Measurements from ENCODE around the gene CAND2. TPM values are rescaled to one million over a fixed set of nuclear protein-coding genes. Genes with fewer than 3 reads are reported as not detected.

Gene CAND2
- total RNA-seq, 1 donor from 2014 or later, result 2.6 TPM

- no peak for DNase-seq (ENCODE audit: low read depth)
- no peaks in the 10 kb centered on the region for H3K36me3 ChIP-seq (ENCODE audit: control insufficient read depth, insufficient read depth, low read length)
- TF ChIP-seq CTCF (IDR thresholded peaks at IDR 0.05; ENCODE audit: insufficient read depth, low read length, poor library complexity, severe bottlenecking), result no peak
- no peaks in the 10 kb centered on the region for H3K27me3 ChIP-seq (ENCODE audit: control insufficient read depth, insufficient read depth, low read length)
- H3K4me3 ChIP-seq (ENCODE audit: low read depth, low read length), result no peak overlapping the region
These were observed 27.8 kb downstream of the CAND2 start for GRCh38 chr3:12824299-12824698.

- Histone ChIP-seq H3K27me3 (ENCODE audit: control insufficient read depth, insufficient read depth, low read length) (no peaks in the 10 kb centered on the region), H3K4me3 (ENCODE audit: low read depth, low read length) (no peak overlapping the region), H3K36me3 (ENCODE audit: control insufficient read depth, insufficient read depth, low read length) (no peaks in the 10 kb centered on the region)
- TF ChIP-seq CTCF (IDR thresholded peaks at IDR 0.05; ENCODE audit: insufficient read depth, low read length, poor library complexity, severe bottlenecking), result no peak
- no peak for DNase-seq (ENCODE audit: low read depth)
These were observed 28.7 kb downstream of the CAND2 start for GRCh38 chr3:12825156-12825555.

- no peak for TF ChIP-seq CTCF (IDR thresholded peaks at IDR 0.05; ENCODE audit: insufficient read depth, low read length, poor library complexity, severe bottlenecking)
- Histone ChIP-seq H3K4me3 (ENCODE audit: low read depth, low read length) (no peak overlapping the region), H3K36me3 (ENCODE audit: control insufficient read depth, insufficient read depth, low read length) (no peaks in the 10 kb centered on the region), H3K27me3 (ENCODE audit: control insufficient read depth, insufficient read depth, low read length) (no peaks in the 10 kb centered on the region)
- DNase-seq (ENCODE audit: low read depth), result no peak
These were observed 32.3 kb downstream of the CAND2 start for GRCh38 chr3:12828751-12829150.

- no peak for DNase-seq (ENCODE audit: low read depth)
- Histone ChIP-seq H3K27me3 (ENCODE audit: control insufficient read depth, insufficient read depth, low read length) (no peaks in the 10 kb centered on the region), H3K4me3 (ENCODE audit: low read depth, low read length) (no peak overlapping the region), H3K36me3 (ENCODE audit: control insufficient read depth, insufficient read depth, low read length) (no peaks in the 10 kb centered on the region)
- TF ChIP-seq CTCF (IDR thresholded peaks at IDR 0.05; ENCODE audit: insufficient read depth, low read length, poor library complexity, severe bottlenecking), result no peak
These were observed 32.9 kb downstream of the CAND2 start for GRCh38 chr3:12829404-12829803.

GRCh38 chr3:12829886-12830784, 33.7 kb downstream of the CAND2 start:
- H3K27me3 ChIP-seq (ENCODE audit: control insufficient read depth, insufficient read depth, low read length), result no peaks in the 10 kb centered on the region
- DNase-seq (ENCODE audit: low read depth), result no peak
- TF ChIP-seq CTCF (IDR thresholded peaks at IDR 0.05; ENCODE audit: insufficient read depth, low read length, poor library complexity, severe bottlenecking), result no peak
- H3K36me3 ChIP-seq (ENCODE audit: control insufficient read depth, insufficient read depth, low read length), result no peaks in the 10 kb centered on the region
- no peak overlapping the region for H3K4me3 ChIP-seq (ENCODE audit: low read depth, low read length)

- DNase-seq (ENCODE audit: low read depth), result no peak
- Histone ChIP-seq H3K27me3 (ENCODE audit: control insufficient read depth, insufficient read depth, low read length) (no peaks in the 10 kb centered on the region), H3K4me3 (ENCODE audit: low read depth, low read length) (no peak overlapping the region), H3K36me3 (ENCODE audit: control insufficient read depth, insufficient read depth, low read length) (peaks cover 2% of the 10 kb centered on the region)
- no peak for TF ChIP-seq CTCF (IDR thresholded peaks at IDR 0.05; ENCODE audit: insufficient read depth, low read length, poor library complexity, severe bottlenecking)
These were observed 34.3 kb downstream of the CAND2 start for GRCh38 chr3:12830785-12831156.
